GM18511 (cell line): Measurements from ENCODE around the gene PHGDH.

Experiments used
- ATAC-seq: cut with Tn5 transposase; IDR thresholded peaks from one replicate; pipeline ENCODE4 v1.9.1; 2021; ENCODE audit warnings: mild to moderate bottlenecking, moderate library complexity; ENCODE audit not compliant: unreplicated experiment

Gene PHGDH

DNA sequence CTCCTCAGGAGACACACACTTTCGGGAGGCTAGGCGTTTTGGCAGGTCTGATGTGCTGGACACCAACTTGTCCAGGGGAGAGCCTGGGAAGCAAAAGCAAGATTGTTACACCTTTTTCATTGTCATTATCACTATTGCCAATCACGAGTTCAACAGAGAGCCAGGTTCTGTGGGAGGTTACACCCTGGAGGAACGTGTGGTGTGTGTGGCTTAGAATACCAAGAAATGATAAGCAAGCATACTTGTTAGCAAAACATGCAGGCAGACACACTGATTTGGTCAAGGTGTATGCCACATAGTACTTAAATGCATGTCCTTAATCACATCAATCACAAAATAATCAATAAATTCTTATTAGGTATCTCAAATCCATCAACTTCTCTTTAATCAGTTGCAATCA, 40.9 kb downstream of the PHGDH start:
- no peak for ATAC-seq

DNA sequence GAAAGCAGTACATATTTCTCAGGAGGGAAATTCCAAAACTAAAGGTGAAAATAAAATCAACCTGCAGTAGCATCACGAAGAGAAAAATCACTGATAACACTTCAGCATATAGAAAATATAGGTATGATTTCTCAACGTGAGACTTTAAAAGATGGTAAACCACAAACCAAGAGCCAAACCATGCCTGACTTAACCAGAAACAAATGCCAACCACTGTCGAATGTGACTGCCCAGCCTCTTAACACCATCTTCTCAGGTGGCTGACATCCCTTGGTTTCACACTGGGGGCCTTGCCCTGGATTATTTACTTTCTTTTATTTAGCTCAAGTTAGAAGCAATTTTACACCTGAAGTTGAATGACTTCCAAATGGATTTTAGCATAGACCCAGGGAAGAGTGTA, 46.9 kb downstream of the PHGDH start:
- ATAC-seq = no peak

DNA sequence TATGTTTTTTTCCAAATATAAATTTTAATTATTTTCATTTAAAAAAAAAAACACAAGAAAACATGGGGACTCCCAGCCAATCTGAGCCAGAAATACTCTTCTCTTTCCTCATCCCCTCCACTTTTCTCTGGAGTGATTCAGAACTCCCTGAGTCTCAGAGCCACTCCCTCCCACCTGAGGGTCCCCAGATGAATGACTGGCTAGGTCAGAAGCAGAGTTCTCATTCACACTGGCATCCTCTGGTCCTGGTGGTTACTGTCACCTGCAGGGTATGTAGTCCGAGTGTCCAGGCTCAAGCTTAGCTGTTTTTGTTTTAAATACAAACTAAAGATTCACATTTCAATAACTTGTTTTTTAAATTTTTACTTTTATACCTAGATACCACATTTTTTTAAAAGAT, 50.7 kb downstream of the PHGDH start:
- ATAC-seq = no peak

DNA sequence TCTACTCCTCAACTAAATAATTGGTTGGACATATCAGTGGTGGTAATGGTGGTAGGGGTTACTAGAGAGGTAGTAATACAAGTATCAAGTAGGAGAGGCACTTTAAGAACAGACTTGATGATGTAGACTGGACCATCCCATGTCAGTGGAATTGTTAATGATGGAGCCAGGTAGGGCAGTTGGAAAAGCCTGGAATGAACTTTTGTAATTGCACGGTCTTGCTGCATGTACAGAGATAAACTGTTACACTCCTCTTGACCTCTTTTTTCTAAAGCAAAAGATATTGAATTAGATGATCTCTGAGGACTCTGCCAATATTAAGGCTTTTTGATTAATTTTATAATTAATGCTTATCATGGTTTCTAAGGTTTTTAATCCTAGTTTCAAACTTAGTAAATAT, 51.2 kb downstream of the PHGDH start:
- ATAC-seq = no peak

DNA sequence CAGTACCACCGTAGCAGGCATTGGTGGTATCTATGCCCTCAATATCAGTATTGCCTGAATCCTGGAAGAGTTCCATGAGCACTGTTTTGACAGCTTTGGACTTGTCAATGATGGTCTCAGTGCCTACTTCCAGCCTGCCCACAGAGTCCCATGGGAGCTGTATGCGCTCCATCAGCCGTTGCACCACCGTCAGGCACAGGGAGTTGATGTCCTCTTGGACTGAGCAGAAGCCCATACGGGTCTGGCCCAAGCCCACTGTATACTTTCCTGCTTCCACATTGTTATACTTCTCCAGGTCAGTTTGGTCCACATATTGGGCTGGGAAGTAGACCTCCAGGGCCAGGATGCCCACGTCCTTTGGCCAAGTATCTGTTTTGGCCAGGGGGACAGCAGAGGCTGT, 52.5 kb downstream of the PHGDH start:
- ATAC-seq = no peak

DNA sequence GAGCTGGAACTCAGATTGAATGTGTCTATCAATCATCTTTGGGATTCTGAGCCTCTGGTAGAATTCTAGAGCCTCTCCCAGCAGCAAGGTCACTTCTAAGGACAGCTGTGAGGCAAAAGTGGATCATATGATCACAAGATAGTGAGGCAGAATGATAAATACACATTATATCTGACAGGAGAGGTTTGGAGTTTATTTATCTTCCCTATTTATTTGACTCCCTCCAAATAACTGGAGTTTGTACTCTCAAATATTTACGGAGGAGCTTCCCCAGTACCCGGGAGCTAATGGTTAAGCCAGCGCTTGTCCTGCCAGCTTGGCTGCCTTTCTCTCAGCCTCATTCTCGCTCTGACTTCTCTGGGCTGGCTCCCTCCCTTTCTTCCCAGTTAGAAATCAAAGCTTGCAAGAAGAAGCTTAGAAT, 54.6 kb downstream of the PHGDH start:
- no peak for ATAC-seq

DNA sequence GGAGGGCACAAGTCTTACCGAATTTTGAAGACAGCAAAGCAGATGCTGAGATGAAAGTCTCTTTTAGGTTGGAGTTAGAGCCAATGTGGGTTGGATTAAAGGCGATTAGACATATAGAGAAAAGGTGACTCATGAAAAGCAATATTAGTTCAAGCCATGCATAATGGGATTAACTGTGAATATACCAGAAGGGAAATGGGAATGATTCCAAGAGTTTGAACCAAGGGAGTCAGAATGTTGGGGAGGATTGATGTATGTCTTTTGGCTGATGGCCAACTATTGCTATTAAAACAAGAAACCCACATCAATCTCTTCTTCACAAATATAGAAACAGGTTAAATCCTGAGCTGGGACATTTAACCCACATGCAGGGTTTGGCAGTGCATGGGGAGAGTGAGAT, 55.8 kb downstream of the PHGDH start:
- no peak for ATAC-seq

DNA sequence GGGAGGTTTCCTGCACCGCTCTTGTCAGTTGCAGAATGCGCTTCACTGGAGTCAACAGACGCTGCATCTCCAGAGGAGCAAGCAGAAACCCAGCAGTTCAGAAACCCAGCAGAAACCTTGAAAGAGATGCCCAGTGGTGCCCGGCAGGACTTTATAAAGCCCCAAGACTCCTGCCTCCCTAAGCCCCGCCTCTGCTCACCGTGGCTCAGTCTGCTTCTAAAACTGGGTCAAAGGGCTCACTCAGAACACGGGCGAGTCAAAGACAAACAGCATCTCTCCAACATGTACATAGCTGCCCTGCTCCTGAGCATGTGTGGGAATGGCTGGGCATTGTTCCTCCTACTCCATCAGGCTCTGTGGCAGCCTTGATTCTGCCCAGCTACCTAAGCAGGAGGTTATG, 57.0 kb downstream of the PHGDH start, which contains the start of gene HMGCS2:
HMGCS2 (minus strand) TSS at position 128 of the 400 bp plus-strand sequence; CDS start at position 67, 61 bp downstream.
- ATAC-seq = no peak

DNA sequence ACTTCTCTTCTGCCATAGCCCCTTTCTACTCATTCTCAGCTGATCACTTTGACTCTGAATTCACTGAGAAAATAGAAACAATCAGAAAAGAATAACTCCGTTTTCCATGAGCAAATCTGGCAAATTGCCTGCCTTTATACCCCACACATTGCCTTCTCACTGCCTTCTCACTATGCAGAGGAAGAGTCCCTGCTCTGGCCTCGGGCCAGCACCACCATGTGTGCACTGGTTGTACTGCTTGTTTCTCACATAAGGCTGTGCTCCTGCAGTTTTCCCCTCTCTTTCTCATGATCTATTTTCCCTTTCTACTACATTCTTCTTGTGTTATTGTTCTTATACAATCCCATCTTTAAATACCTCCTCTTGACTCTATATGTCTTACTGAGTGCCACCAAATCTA, 59.3 kb downstream of the PHGDH start:
- no peak for ATAC-seq

DNA sequence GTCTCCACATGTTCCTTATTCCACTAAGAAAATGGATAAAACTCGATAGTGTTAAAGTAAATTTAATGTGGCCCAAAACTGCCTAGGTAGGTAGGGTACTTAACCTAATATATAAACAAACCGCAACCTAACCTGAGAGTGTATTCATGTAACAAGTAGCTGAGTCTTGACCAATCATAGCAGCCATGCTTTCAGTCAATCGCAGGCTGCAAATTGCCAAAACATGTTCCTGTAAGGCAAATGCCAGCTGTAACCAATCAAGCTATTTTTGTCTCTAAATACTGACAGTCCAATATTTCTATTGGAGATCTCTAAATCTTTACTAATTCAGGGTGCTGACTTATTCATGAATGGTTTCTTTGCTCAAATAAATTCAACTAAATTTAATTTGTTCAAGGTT, 60.0 kb downstream of the PHGDH start:
- no peak for ATAC-seq

DNA sequence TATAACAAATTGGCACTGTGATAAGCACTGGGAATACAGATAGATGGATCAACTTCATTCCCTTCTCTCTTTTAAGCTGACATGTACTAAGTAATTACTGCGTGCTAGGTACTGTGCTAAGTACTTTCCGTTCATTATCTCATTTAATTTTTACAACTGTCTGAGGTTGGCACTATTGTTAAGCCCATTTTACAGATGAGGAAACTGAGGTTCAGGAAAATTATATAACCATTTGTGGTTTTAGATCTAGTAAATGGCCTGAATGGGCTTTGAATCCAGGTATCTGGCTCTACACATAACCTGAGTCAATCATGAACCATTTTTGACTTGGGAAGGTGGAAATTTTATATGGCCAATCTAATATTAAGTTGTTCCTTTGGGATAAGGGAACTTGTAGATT, 60.6 kb downstream of the PHGDH start:
- no peak for ATAC-seq

DNA sequence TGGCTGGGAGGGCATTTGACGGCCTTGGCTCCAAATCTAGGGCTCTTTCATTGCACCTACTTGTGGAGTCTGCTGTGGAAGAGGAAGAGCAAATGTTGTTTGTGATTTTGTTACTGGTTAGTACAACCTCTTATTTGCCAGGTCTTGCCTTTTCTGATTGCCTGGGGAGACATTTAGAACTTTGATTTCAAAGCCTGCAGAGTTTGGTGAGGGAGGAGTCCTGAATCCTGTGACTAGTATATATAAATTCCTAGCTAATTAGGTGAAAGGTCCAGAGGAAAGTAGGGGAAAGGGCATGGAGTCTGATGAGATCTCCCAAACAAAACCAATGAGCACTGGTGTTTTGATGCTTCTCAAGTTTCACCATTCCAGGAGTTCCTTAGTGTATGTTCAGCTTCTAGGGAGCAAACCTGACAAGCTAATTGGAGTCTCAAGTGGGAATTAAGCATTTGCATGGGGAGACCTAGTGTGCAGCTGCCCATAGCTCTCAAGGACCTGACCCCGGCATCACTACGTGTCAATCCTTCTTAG, 62.0 kb downstream of the PHGDH start:
- ATAC-seq = no peak

DNA sequence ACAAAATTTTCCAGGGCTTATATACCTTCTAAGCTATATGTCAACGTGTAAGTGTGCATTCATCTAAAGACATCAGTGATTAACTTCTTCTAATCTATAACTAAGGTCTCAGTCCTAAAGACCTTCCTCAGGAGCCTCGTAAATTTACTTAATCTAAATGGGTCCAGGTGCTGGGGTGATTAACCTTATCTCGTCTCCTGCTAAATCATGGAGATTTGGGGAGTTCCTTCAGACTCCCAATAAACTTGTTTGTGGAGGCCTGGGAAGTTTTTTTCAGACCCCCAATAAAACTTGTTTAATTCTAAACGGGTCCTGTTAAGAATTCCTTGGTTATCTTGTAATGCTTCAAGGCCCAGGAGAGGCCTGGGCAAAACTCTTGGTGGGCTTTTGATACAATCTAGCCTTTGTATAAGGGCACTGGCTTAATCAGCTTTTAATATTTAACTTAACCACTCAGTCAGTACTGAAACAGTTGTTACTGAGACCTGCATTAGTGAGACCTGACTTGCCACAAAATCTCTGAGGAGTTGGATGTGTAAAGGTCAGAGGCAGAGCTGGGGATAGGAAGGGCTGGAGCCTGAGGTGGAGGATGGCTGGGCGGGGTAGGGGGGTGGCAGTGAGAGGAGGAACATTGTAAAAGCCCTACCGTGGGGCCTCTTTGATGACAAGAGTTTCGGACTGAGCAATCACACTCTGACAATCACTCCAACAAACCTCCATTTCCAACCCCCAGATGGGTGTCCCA, 63.2 kb downstream of the PHGDH start:
- no peak for ATAC-seq

DNA sequence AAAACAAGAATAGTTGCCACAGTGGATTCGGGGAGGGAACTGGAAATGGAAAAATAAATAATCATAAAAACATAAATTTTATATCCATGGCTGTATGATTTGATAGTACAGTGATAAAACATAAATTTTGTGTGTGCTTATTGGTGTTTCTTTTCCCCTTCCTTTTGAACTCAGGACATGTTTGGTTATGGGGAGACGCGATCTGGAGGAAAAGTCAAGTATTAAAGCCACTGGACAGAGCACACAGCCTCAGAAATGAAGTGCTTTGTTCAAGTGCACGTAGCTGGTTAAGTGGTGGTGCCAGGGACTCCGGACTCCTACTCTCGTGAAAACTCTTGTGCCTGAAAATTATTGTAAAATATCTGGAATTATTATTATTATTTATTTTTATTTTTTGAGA, 66.6 kb downstream of the PHGDH start:
- ATAC-seq = no peak

DNA sequence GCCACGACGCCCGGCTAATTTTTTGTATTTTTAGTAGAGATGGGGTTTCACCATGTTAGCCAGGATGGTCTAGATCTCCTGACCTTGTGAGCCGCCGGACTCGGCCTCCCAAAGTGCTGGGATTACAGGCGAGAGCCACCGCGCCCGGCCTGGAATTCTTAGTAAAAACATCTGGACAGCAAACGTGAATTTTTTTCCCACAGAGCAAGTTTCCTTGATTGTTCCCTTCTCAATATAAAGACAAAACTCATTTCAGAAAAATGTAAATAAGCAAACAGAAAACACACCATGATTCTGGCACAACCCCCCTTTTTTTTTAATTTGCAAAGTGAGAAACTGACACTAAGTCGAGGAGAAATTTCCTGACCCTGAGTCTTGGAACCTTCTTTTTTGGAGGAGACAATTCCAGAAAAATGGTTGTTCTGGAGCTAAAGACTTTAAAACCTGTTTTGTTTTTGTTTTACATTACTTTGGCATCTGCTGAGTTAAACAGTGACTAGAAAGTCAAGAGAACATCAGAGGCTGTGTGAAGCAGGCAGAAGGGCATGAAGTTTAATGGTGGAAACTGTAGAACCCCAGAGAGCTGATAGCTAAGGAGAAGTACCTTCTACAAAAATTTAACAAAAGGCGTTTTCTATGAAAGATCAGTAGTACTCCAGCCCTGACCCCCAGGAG, 67.3 kb downstream of the PHGDH start:
- no peak for ATAC-seq

DNA sequence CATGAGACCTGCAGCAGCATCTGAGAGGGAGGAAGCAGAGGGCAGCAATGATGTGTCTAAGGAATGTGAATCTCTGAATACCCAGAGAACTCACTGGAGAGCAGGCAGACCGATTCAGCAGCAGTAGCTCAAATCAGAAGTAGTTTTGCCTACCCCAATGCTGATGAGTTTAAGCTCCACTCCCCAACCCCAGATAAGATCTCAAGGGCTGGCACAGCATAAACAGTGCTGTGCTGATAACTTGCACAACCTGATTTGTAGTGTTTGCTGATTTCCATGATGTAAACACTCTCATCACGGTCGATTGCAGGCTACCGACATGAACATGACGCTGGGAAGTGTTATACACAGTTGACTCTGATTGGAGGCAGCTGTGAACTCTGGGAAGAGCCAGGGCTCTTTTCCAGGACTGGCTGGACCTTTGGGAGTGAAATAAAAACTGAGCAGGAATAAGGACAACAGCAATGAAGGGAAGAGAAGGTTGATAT, 68.2 kb downstream of the PHGDH start:
- ATAC-seq = no peak

DNA sequence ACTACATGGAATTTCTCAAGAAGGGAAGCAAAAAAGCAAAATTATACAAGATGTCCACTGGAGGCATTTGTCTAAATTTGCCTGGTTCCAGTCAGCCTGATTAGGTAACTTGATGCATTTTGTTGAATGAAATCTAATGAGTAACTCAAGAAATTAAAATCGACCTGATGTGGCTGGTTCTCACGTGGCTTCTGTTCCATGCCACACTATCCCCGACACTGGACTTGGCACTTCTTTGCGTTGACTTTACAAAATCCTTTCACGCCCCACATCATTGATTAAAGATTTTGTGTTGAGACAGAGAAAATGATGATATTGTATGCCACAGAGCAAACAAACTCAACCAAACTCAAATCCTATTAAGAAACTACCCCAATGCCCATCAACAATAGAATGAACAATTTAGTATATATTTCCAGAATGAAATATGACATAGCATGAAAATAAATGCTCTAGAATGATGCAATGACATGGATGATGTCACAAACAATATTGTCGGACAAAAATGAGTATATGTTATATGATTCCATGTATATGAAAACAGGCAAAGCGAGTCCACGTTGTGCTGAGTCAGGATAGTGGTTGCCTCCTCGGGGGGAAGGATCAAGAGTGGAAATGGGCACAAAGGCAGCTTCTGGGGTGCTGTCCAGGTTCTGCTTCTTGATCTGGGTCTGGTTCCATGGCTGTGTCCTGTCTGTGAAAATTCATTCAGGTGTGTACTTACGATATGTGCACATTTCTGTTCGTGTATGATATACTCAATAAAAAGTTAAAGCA, 69.9 kb downstream of the PHGDH start:
- ATAC-seq = no peak

DNA sequence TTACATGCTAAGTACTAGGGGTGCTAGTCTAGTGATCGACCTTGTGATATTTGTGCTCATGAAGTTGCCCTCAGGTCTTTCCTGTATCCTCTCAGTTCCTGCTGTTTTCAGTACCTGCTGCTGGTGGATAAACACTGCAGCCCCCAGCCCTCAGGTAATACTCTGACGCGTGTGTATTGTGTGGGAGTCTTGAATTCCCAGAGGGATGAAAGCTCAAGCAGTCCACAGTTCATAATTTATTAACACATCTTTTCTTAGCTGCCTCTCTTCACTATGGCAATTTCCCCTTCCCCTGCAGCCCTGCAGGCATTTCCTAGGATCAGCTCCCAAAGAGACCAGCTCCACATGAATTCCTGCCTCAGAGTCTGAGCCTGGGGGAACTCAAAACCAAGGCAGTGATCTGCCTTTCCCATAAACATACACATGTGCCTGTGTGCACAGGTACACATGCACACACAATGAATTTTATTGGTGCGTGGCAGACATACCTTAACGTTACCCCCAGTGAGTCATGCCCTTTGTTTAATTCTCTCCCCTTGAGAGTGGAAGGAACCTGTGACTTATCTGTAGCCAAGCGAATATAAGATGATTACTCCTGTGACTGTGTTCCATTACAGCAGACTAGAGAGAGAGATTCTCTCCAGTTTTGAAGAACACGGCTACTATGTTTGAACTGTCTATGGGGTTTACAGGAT, 71.0 kb downstream of the PHGDH start:
- no peak for ATAC-seq

DNA sequence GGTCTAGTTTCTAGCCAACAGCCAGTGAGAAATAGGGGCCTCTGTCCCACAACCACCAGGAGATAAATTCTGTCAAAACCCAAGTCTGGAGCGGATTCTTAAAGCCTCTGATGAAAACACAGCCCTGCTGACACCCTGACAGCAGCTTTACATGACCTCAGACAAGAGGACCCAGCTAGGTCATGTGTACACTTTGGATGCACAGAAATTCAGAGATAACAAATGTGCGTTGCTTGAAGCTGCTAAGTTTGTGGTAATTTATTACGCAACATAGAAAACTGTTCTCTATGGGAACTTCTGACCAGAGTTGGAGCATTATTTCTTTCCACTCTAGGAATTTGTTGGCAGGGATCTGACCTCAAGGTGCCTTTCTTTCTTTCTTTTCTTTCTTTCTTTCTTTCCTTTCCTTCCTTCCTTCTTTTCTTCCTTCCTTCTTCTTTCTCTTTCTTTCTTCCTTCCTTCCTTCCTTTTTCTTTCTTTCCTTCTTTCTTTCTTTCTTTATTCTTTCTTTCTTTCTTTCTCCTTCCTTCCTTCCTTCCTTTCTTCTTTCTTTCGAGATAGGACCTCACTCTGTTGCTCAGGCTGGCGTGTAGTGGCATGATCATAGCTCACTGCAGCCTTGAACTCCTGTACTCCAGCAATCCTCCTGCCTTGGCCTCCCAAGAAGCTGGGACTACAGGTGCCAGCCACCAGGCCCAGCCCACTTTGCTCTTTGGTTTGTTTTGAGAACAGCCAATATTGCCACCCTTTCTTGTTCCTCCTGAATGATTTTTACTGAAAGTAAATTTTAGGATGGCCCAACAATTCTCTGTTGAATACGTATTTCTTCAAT, 71.8 kb downstream of the PHGDH start:
- ATAC-seq = no peak

DNA sequence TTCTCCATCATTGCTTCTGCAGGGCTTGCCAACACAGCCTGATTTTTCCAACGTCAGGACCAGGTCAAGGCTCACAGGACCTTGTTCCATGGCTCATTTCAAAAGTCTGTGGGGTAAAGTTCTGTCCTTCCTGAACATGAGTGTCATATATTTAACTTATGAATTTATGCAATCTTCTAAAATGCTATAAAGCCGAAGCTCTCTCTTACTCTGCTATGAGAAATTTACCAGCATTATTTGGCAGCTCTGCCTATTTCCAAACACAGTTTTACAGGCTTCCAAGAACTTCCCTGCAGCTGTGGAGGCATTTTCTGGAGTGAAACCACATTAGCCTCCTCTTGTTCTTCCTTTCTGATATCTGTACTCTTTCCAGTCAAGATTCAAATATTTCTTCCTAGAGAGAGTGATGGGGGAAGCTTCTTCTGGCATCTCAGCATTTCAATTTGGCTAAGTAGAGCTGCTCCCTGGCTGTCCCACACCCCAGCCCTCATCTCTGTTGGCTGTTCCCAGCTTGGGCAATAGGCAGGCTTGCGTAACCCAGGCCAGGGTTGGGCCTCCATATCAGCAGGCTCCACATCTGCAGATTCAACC, 72.6 kb downstream of the PHGDH start:
- no peak for ATAC-seq
